RWPE1 (cell line): ENCODE results near the gene PDZD2.

Experiments
- CTCF ChIA-PET: fragments of 350-600 bp; sonication (Branson Sonifier 250); formaldehyde crosslinking; extraction: SDS; loops from one replicate; lab custom pipeline; 2021; lab: Yijun Ruan, JAX
- POLR2A ChIA-PET: fragments of 400-600 bp; formaldehyde crosslinking; extraction: SDS; loops from one replicate; lab custom pipeline; 2020; ENCODE audit warnings: antibody characterized with exemption; ENCODE audit not compliant: low non-redundant PET; lab: Yijun Ruan, JAX
- DNase-seq: peaks from one replicate; pipeline ENCODE4 v3.0.0; 2012; ENCODE audit warnings: low spot score
- H3K27ac ChIP-seq: fragments of 450-650 bp; 2 replicates; pipeline ENCODE4 v1.5.1; 2017
- TF ChIP-seq, protein P1 (sequence below): fragments of 450-650 bp; conservative IDR thresholded peaks from 2 replicates; pipeline ENCODE4 v1.5.1; 2017; ENCODE audit warnings: low read depth, mild to moderate bottlenecking

The PDZD2 gene

DNA sequence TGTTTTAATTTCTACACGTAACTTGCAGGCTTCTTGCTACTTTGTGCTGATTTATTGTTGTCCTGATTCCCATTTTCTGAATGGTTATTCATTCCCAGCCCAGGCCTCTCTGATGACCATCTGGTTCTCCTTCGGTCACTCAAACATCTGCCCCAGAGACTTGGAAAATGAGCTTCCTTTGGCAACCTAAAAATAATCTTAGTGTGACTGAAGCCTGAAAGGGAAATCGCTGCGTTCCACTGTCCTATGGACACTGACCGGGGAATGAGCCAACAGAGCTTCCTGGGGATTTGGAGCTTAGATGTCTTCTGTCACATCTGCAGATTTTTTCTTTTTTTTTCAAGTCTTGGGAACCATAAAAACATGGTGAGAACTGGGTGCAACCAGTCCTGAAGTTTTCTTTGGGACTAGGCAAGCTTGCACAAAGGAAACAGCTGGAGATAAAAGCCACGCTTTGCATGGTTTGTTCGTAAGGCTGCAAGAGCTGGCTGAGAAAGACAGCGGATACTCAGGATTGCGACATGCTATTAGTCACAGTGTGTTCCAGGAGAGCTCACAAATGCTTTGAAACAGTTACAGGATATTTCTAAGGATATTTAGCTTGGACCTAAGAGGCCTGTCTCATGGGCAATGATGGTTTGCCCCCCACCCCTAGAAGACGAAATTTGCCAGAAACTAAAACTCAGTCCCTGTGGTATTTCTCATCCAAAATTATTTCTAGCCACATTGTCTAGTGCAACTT is 389.0 kb downstream of the PDZD2 start:
- ChIA-PET POLR2A (no interaction called here), CTCF (interaction anchor here (0.5 to 1.8 kb wide), 5 partner anchors 10 to 133 kb away, joined by 3 to 10 read pairs (median 4); no protein-coding TSS in a partner anchor)
- DNase-seq, result peak; percentile 77
- H3K27ac ChIP-seq, result peak overlapping the region; percentile 94
- TF ChIP-seq, protein P1, sequence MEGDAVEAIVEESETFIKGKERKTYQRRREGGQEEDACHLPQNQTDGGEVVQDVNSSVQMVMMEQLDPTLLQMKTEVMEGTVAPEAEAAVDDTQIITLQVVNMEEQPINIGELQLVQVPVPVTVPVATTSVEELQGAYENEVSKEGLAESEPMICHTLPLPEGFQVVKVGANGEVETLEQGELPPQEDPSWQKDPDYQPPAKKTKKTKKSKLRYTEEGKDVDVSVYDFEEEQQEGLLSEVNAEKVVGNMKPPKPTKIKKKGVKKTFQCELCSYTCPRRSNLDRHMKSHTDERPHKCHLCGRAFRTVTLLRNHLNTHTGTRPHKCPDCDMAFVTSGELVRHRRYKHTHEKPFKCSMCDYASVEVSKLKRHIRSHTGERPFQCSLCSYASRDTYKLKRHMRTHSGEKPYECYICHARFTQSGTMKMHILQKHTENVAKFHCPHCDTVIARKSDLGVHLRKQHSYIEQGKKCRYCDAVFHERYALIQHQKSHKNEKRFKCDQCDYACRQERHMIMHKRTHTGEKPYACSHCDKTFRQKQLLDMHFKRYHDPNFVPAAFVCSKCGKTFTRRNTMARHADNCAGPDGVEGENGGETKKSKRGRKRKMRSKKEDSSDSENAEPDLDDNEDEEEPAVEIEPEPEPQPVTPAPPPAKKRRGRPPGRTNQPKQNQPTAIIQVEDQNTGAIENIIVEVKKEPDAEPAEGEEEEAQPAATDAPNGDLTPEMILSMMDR, result no peak

DNA sequence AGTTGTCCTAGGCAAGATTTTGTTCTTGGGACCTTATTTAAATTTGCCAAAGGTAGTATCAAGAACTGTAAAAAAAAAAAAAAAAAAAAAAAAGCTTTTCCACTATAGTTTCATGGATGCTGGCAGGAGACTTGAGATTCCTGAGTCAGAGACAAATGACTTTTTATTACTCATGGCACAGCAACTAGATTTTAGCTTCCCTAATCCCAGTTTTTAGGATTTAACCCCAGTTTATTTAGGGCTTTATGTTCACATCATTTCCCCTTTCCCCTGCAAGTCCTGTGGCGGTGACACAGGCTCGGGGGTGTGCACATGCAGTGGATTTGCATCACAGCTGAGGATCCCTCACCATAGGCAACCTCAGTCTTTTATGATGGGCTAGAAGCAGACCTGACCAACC is 390.3 kb downstream of the PDZD2 start:
- POLR2A ChIA-PET, result no interaction called here
- TF ChIP-seq, protein P1, result no peak
- H3K27ac ChIP-seq, result peak overlapping the region; percentile 94
- peak; percentile 40 for DNase-seq
- CTCF ChIA-PET, result interaction anchor here (1.4 to 1.8 kb wide), 2 partner anchors 9 to 48 kb away, joined by 7 to 10 read pairs; no protein-coding TSS in a partner anchor

DNA sequence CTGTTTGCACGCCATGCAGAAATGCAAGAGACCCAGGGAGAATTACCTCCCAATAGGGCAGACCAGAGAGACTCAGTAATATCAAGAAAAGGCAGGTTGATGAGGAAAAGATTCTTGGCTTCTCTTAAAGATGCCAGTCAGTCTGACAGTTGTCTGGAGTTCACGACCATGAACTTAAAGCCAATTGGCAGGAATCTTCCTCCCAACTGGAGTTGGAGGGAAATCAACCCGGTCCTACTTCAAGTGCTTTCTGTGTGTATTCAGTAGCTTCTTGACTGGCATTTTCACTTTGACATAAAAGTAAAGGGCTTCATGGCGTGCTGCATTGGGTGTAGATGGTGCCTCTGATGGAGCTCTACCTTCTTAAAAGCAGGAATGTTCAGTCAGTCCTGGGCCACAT is 390.9 kb downstream of the PDZD2 start:
- TF ChIP-seq, protein P1, result no peak
- ChIA-PET POLR2A (interaction anchor here (0.7 kb wide), 1 partner anchor 82 kb away, joined by 3 read pairs; no protein-coding TSS in a partner anchor), CTCF (interaction anchor here (0.6 kb wide), 1 partner anchor 205 kb away, joined by 10 read pairs; no protein-coding TSS in a partner anchor)
- H3K27ac ChIP-seq, result peak overlapping the region; percentile 94
- no peak for DNase-seq

DNA sequence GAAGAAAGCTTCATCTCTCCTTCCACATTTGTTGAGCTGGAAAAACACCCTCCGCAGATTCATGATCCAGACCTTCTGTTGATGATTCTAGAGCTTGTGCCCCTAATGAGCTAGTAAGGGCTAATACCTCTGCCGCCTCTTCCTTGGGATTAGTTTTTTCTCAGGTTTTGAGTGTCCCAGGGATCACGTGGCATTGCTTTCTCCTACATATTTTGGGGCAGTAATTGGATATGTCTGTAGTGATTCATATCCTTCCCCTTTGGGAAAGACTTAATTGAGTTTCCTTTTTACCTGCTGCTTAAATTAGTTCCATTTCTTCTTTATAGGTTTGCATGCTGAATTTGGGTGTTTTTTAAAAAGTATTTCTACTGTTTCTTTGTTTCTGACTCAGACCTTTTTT is 391.3 kb downstream of the PDZD2 start:
- peak; percentile 55 for DNase-seq
- TF ChIP-seq, protein P1, result no peak
- ChIA-PET POLR2A (interaction anchor here (0.7 kb wide), 1 partner anchor 82 kb away, joined by 3 read pairs; no protein-coding TSS in a partner anchor), CTCF (interaction anchor here (0.6 kb wide), 1 partner anchor 206 kb away, joined by 10 read pairs; no protein-coding TSS in a partner anchor)
- H3K27ac ChIP-seq, result peak overlapping the region; percentile 94; the same call in 1 of the 2 replicates

DNA sequence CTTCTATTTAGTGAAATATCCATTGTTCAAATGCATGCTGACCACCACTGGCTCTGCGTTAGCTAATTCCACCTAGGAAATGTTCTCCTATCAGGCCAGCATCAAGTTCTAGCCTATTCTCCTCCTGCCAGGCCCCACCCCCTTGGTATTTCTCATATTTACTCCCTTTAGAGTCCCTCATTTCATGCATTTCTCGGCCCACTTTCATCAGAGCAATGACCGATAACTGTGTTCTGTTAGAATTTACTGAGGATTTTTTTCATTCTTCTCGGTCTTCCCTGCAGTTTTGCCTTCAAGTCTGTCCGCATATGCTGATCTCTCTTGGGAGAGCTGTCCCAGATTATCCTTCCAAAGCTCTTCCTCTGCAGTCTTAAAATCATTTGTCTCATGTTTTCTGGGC is 391.8 kb downstream of the PDZD2 start:
- POLR2A ChIA-PET, result no interaction called here
- CTCF ChIA-PET, result no interaction called here
- no peak for DNase-seq

DNA sequence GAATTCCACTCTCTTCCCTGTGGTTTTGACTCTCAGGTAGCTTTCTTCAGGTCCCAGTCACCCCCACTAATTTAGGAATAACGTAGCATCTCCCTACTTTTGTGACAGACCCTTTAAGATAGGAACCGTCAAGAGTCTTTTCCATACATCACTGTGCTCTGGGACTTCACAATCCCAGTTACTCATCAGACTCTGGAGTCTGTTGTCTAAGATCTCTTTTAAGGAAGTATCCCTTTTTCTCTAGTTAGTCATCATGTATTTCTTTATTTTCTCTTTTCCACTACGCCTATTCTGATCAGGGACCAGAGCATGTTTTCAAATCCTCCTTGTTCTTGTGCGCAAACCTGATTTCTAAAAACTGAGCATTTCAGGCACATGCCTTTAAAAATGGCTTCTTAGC is 392.2 kb downstream of the PDZD2 start:
- ChIA-PET CTCF (no interaction called here), POLR2A (no interaction called here)
- TF ChIP-seq, protein P1, result no peak
- DNase-seq, result no peak
- no peak overlapping the region for H3K27ac ChIP-seq

More for the DNA sequence above, 391.8 kb downstream of the PDZD2 start:
- TF ChIP-seq, protein P1, result no peak
- H3K27ac ChIP-seq, result no peak overlapping the region
